Activated CD8-positive, alpha-beta memory T cell treated with anti-CD3 and anti-CD28 coated beads for 24 hours (primary cell): ENCODE measurements around the gene RNF44.

Source experiments
- DNase-seq: peaks from one replicate; pipeline ENCODE4 v3.0.0-alpha.2; 2020

The RNF44 gene

DNA sequence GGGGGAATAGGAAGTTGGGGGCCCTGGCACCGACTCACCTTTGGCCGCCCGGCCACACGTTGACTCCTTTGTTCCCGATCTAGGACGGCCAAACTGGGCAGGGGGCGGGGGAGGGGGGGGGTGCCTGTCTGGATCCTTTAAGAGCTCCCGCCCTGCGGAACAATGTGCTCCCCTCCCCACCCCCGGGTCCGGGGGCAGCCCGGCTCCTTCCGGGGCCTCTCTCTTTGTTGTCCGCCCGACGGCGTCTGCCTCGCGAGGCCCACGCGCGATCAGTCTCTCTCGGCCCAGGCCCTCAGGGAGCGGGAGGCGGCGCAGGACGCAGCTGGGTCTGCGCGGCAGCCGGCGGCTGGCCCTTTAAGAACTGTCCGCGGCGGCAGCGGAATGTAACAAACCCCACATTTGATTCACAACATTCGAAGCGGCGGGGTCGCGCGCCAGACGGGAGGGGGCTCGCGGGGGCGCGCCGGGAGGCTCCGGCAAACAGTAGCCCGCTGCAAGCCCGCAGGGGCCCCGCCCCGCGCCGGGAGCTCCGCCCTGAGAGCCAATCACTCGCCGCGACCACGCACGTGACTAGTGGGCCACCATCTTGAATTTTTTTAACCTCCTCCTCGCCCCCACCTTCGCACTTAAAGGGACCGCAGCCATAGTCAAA is at the start of gene RNF44:
TSS of gene RNF44 (minus strand) at position 501 of the 652 bp plus-strand sequence. CDS start 4,930 bp downstream, outside the sequence.
- DNase-seq = peak; percentile 99

DNA sequence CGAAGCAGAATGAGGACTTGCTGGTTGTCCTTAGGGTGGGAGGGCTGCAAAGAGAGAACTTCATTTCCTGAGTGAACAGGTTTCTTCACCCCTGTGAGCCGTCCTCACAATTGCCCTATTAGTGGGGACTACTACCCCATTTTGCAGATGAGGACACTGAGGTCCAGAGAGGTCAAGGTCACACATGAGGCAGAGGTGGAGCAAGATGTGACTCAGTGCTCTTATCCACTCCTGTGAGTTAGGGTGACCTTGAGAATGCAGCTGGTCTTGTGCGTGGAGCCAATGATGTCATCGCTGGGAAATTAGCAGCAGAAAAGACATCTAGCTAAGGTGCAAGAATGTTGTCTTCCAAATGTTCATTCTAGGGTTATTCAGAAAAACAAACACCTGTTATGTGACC is 45.9 kb upstream of the RNF44 start:
- no peak for DNase-seq

DNA sequence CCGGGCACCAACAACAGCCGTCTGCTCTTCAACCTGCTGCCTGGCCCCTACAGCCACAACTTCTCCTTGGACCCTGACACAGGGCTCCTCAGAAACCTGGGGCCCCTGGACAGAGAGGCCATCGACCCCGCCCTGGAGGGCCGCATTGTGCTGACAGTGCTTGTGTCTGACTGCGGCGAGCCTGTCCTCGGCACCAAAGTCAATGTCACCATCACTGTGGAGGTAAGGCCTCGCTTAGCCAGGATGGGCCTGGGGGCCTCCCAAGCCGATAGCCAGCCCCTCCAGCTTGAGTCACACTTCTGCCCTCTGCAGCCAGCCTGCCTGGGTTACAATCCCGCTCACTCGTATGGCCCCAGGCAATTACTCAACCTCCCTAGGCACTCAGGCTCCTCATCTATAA is 44.2 kb upstream of the RNF44 start:
- no peak for DNase-seq

DNA sequence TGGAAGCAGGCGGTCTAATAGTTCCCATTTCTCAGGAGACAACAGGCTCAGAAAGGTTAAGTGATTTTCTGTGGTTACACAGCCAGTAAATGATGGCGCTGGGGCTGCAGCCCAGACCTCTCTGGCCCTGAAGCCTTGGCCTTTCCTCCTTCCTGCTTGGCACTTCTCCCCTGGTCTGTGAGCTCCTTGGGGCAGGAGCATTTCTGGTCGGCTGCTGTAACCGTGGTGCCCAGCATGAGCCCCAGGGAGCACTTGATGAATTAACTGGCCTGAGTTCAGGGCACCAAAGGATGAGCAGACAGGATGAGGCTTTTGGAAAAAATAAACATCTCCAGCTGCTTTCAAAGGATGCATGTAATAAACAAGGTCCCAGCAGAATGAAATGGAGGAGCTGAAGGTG is 42.1 kb upstream of the RNF44 start:
- no peak for DNase-seq

DNA sequence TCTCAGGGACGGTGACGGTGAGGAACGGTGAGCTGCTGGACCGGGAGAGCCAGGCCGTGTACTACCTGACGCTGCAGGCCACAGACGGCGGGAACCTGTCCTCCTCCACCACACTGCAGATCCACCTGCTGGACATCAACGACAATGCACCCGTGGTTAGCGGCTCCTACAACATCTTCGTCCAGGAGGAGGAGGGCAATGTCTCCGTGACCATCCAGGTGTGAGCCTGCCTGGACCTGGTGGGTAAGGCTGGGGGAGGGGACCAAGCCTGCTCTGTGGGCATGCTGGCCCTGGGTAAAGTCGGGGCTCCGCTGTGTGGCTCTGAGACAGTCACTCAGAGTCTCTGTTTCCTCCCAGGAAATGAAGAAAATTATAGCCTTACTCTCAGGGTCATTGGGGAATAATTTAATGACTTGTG is 41.2 kb upstream of the RNF44 start:
- DNase-seq = no peak

DNA sequence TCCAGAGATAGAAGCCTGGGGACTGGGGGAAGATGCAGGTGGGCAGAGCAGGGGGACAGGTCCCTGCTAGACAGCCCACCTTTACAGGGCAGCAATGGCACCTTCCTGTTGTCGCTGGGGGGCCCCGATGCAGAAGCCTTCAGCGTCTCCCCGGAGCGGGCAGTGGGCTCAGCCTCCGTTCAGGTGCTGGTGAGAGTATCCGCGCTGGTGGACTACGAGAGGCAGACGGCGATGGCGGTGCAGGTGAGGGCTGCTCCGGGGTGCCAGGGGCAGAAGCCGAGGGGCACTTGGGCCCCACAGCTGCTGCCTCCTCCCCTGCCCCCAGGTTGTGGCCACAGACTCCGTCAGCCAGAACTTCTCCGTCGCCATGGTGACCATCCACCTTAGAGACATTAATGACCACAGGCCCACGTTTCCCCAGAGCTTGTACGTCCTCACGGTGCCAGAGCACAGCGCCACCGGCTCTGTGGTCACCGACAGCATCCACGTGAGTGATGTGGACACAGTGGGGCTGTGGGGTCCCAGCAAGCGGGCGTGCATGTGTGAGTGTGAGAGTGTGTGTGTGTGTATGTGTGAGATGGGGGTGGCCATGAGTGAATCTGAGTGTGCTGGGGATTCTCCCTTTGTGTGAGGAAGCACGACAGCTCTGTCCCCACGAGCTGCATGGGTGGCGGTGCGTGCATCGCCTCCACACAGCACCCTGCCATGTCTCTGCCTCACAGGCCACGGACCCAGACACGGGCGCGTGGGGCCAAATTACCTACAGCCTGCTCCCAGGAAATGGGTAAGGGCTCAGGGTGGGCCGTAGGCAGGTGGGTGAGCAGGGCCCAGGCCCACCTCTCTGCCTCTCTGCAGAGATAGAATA is 40.3 kb upstream of the RNF44 start:
- no peak for DNase-seq

DNA sequence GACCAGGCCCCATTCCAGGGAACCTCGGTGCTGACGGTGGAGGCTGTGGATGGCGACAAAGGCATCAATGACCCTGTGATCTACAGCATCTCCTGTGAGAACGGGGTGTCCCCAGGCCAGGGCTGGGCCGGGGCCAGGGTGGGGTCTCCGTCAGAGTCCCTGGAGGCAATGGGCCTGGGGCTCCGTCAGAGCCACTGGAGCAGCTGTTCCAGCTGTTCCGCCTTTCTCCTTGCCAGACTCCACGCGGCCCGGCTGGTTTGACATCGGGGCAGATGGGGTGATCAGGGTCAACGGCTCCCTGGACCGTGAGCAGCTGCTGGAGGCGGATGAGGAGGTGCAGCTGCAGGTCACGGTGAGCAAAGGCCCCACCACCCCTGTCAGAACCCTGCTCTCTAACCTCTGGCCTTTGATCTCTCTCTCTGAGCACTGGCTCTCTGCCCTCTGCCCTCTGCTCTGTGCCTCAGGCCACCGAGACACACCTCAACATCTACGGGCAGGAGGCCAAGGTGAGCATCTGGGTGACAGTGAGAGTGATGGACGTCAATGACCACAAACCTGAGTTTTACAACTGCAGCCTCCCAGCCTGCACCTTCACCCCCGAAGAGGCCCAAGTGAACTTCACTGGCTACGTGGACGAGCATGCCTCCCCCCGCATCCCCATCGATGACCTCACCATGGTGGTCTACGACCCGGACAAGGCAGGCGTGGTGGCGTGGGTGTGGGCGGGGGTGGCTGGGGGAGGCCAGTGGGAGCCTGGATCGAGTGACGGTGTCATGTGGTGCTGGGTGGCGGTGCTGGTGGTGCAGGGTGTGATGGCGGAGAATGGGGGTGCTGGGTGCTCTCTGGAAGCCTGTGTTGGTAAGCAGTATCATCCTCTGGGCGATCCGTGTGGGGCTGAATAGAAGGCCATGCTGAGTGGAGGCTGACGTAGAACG is 38.6 kb upstream of the RNF44 start:
- DNase-seq = no peak

DNA sequence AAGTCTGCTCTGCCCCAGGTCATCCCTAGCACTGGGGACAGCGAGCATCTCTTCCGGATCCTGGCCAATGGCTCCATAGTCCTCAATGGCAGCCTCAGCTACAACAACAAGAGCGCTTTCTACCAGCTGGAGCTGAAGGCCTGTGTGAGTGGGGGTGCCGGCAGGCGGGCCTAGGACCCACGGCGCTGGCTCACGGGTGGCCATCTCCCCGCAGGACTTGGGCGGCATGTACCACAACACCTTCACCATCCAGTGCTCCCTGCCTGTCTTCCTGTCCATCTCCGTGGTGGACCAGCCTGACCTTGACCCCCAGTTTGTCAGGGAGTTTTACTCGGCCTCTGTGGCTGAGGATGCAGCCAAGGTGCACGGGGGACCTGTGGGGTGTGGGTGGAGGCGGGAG is 37.9 kb upstream of the RNF44 start:
- no peak for DNase-seq

DNA sequence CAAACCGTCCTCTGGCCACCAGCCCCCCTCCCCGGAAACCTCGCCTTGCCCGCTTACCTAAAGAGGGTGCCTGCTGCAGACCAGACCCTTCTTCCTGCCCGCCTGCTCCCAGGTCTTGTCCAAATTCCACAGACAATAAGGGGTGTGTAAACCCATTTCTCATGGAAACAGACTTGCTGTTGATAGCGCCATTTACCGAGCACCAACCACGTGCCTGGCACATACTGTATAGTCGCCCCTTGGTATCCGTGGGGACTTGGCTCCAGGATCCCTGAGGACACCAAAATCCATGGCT is 37.0 kb upstream of the RNF44 start:
- DNase-seq = no peak

DNA sequence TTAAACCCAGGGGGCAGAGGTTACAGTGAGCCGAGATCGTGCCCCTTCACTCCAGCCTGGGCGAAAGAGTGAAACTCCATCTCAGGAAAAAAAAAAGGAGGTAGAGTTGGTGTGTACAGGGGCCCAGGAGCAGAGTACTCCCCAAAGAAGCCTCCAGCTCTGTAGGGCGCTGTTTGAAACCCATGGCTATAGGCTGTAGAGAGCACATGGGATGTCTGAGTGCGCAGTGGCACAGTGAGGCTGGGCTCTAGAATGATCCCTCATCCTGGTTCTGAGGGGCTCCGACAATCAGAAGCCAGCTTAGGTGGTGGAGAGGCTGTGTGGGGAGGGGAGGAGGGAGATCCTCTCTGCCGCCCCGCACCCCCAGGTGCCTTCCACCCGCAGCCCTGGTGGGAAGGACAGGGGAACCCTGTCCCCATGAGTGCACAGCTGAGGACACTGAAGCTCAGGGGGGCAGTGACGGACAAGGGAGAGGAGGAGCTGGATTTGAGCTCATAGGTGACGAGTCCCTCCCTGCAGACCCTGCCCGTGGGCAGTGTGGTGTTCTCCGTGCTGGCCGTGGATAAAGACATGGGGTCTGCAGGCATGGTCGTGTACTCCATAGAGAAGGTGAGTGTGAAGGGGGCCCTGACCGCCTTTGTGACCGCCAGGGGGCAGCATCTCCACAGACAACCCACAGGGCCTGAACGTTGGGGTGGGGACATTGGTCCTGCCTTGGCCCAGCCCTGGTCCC is 36.5 kb upstream of the RNF44 start:
- peak; percentile 95 for DNase-seq

DNA sequence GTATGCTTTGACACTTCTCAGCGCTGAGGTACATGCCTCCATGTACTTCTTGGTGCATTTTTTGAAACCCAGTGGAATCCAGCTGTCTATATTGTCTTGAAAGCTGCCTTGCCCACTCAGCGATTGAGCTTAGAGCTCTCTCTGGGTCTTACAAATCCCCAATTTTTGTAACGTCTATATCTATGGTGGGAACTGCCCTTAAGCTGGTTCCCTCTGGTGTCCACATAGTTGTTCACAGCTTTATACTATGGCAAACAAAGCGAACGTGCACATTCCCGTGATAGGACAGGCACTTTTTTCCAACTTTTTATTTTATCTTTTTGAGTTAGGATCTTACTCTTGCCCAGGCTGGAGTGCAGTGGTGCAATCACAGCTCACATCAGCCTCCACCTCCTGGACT is 32.8 kb upstream of the RNF44 start:
- no peak for DNase-seq

DNA sequence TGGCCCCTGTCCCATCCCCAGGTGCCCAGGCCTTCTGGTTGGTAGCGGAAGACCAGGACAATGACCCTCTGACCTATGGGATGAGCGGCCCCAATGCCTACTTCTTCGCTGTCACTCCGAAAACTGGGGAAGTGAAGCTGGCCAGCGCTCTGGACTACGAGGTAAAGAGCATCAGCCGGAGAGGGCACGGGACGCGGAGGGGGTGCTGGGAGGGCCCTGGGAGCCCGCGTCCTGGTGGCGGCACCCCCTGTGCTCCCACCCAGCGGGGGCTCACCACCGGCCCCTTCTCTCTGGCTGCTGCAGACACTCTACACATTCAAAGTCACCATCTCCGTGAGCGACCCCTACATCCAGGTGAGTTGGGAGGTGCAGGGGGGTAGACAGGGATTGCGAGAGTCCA is 31.5 kb upstream of the RNF44 start:
- no peak for DNase-seq

DNA sequence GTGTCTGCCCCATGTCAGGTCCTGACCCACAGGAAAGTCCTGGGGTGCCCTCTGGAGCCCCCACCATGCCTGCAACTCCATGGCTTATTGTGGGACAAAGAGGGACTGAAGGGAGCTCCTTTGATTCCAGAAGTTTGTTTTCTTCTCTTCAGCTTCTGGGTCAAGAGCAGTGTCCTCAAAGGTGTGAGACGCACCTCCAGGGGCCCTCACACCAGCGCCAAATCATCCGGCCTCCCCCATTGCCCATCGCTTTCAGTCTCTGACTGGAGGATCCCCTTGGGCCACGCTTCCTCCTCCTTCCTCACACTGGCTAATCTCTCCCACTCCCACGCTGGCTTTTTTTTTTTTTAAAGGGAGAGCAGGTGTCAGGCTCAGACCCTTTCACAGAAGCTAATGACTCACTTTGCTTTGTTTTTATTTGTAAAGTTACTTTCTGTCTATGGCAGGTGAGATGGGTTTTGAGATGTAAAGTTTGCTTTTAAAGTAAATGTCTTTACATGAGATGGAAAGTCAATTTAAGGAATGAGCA is 28.6 kb upstream of the RNF44 start:
- DNase-seq = no peak

DNA sequence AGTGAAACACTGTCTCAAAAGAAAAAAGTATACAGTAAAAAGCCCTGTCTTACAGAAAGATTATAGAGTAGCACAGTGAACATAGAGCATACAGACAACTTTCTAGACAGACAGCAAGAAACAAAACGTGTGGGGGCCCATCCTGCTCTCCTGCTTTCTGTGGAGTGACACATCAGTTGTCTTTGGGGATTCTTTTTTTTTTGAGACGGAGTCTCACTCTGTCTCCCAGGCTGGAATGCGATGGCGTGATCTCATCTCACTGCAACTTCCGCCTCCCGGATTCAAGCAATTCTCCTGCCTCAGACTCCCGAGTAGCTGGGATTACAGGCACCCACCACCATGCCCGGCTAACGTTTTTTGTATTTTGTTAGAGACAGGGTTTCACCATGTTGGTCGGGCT is 26.8 kb upstream of the RNF44 start:
- no peak for DNase-seq

DNA sequence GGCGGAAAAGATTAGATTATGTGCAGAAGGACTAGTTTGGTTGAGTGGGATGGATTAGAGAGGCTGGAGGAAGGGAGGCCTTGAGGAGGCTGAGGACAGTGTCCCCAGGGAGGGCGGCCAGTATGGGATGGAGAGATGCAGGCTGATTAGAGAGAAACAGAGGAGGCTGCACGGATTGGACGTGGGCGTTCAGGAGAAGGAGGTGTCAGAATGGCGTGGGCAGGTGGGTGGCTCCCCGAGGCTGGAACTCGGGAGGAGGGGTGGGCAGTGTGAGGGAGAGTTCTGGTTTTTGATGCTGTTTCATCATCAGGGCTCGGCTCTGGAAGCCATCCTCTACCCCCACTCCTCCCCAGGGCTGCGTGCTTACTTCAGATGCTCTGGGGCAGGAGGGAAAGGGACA is 25.0 kb upstream of the RNF44 start:
- no peak for DNase-seq

DNA sequence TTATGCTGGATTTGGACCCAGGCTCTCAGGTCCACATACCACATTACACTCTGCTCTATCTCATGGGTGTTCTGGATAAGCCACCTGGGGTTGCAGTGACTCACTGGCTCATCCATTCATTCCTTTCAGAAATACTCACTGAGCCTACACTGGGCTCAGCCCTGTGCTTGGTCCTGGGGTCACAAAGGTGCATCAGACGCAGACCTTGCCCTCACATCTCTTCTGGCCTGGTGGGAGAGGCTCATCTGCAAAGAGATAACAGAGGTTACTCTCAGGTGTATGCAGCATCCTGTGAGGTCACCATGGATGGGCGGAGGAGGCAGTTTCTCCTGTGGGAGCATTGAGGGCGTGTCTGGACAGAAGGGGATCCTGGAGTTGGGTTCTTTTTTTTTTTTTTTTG is 24.1 kb upstream of the RNF44 start:
- no peak for DNase-seq

DNA sequence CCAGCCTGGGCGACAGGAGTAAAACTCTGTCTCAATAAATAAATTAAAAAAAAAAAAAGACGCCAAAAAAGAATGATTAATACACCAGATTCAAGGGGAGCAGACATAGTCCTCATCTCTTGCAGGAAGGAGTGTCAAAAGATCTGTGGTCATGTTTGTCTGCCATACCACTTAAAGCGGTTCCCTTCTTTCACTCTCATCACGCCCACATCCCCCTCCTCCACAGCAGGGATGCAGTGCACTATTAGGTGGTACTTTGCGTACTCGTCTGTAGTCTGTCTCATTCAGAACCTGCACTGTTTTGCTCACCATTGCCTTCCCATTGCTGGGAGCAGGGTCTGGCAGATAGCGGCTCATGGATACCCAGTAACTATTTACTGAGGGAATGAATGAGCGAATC is 23.2 kb upstream of the RNF44 start:
- DNase-seq = no peak

DNA sequence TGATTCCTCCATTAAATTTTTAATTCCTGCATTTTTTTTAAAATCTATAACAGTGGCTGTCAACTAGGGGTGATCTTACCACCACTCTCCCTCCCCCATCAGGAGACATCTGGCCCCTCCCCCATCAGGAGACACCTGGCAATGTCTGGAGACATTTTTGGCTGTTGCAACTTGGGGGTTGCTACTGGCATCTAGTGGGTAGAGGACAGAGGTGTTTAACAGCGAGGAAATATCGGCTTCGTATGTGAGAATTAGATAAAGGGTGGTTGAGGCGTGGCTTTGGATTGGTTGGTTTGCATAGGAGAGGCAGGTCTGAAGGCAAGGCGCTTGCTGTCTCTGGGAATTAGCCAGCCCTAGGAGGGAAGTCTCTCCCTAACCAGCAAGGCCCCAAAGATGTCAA is 22.5 kb upstream of the RNF44 start:
- DNase-seq = no peak

DNA sequence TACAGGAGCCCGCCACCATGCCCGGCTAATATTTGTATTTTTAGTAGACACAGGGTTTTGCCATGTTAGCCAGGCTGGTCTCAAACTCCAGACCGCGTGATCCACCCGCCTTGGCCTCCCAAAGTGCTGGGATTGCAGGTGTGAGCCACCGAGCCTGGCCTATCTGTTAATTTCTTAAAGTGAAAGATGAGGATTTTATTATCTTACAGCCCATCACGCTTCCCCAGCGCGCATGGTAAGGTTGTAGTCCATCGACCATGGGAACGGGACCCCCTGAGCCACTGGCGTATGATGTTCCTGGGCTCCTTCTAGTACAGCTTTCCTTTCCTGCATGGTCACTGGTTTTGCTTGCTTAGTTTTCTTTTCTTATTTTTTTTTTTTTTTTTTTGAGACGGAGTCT is 20.6 kb upstream of the RNF44 start:
- DNase-seq = no peak

DNA sequence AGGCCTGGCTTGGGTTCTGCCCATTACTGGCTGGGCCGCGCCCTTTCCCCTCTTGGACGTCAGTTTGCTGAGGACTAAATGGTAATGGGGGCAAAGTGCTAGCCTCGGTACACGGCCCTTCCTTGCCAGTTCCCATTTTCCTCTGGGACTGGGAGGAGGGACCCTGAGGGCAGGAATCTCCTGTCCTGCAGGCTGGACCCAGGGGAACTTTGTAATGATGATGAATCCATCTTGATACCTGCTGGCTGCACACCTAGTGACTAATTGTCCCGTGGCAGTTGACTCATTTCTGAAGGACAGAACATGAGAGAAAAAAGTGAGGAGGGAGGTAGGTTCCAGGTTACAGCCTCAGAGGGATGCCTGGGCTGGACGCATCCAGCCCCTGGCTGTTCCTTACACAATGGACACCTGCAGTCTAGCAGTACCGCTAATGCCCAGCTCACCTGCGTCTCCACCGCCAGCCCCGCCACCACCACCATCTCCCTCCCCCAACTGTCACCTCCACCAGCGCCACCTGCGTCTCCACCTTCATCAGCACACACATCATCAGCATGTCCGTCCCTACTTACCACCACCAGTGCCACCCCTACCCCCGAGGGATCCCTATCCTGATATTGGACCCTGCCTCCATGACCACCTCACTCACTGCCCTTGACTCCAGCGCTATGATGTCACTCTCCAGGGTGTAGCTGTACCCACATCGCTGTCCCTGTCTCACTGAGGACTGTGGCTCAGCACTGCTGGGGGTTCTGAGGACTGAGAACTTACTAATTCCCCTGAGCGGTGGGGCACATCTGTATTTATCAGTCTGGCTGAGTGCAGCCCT is 16.3 kb upstream of the RNF44 start:
- no peak for DNase-seq

DNA sequence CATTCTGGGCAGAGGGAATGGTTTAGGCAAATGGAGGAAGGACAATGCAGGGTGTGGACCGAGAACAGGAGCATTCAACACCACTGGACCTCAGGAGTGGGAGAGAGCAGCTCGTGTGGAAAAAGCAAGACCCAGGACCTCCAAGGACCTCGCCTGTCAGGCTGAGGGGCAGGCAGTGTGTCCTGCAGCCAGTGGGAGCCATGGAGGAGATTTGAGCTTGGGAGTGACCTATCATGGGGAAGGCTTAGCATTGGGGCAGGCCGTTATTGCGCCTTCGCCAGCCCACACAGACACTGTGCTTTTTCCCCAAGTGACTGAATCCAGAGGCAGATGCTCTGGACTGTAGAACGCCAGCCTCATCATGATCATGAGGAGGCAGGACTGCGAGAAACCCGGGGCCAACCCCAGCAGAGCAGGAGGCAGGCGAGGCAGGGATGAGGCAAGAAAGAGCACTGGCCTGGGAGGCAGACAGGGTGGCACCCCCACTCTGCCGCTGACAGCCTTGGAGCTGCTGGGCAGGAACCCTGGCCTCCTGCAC is 15.2 kb upstream of the RNF44 start:
- no peak for DNase-seq
